Liver (tissue), 9 donors: ENCODE data around the gene PTPRN2. TPM values are rescaled to one million over a fixed set of nuclear protein-coding genes. Genes with fewer than 3 reads are reported as not detected.

Experiments
- DNase-seq: peaks from one replicate; pipeline ENCODE4 v3.0.0-alpha.2; 2017; ENCODE audit warnings: low spot score
- H3K27ac ChIP-seq, 2 donors: one replicate each; pipeline ENCODE4 v1.7.0; 2013; ENCODE audit warnings: inconsistent platforms in 2 of 2, low read length in 2 of 2, control low read depth in 1 of 2, low read depth in 1 of 2, mild to moderate bottlenecking in 1 of 2
- H3K27me3 ChIP-seq, 4 donors: one replicate each; pipeline versions ENCODE4 v1.6.1 to v1.7.0; 2013; ENCODE audit warnings: low read length in 3 of 4, inconsistent platforms in 1 of 4, mild to moderate bottlenecking in 1 of 4, moderate library complexity in 1 of 4; ENCODE audit not compliant: control insufficient read depth in 4 of 4, insufficient read depth in 4 of 4
- H3K36me3 ChIP-seq, 4 donors: one replicate each; pipeline versions ENCODE4 v1.6.1 to v1.7.0; 2013; ENCODE audit warnings: low read length in 3 of 4, mild to moderate bottlenecking in 3 of 4, low read depth in 1 of 4, moderate library complexity in 1 of 4; ENCODE audit not compliant: control insufficient read depth in 4 of 4, insufficient read depth in 3 of 4
- H3K4me1 ChIP-seq, 4 donors: one replicate each; pipeline versions ENCODE4 v1.6.1 to v1.7.0; 2013; ENCODE audit warnings: low read length in 3 of 4, mild to moderate bottlenecking in 3 of 4, moderate library complexity in 1 of 4; ENCODE audit not compliant: control insufficient read depth in 4 of 4, insufficient read depth in 4 of 4
- H3K4me3 ChIP-seq, 3 donors: one replicate each; pipeline versions ENCODE4 v1.6.1 to v1.7.0; 2013; ENCODE audit warnings: low read length in 3 of 3, control low read depth in 1 of 3, low read depth in 1 of 3, mild to moderate bottlenecking in 1 of 3
- H3K9ac ChIP-seq, 2 donors: one replicate each; pipeline ENCODE4 v1.7.0; 2013; ENCODE audit warnings: low read length in 2 of 2, mild to moderate bottlenecking in 2 of 2, moderate library complexity in 2 of 2, control low read depth in 1 of 2, low read depth in 1 of 2
- H3K9me3 ChIP-seq, 4 donors: one replicate each; pipeline versions ENCODE4 v1.6.1 to v1.7.0; 2013; ENCODE audit warnings: low read length in 3 of 4; ENCODE audit not compliant: control insufficient read depth in 4 of 4
- EGR1 ChIP-seq, 2 donors: IDR thresholded peaks; 2 replicates each; pipeline ENCODE4 v1.6.1; 2016 to 2018; ENCODE audit warnings: antibody characterized with exemption in 2 of 2, low read depth in 2 of 2
- FOXA2 ChIP-seq: IDR thresholded peaks from 2 replicates; pipeline ENCODE4 v1.6.1; 2016; ENCODE audit warnings: antibody characterized with exemption
- GABPA ChIP-seq, 2 donors: IDR thresholded peaks in 1 of 2; conservative IDR thresholded peaks in 1 of 2; 2 replicates each; pipeline ENCODE4 v1.6.1; 2016; ENCODE audit warnings: antibody characterized with exemption in 2 of 2, mild to moderate bottlenecking in 1 of 2, moderate library complexity in 1 of 2
- HNF4A ChIP-seq, 2 donors: conservative IDR thresholded peaks; 2 replicates each; pipeline ENCODE4 v1.6.1; 2016; ENCODE audit warnings: antibody characterized with exemption in 2 of 2, mild to moderate bottlenecking in 2 of 2
- HNF4G ChIP-seq: IDR thresholded peaks from 2 replicates; pipeline ENCODE4 v1.6.1; 2016; ENCODE audit warnings: antibody characterized with exemption
- JUND ChIP-seq, 2 donors: IDR thresholded peaks; 2 replicates each; pipeline ENCODE4 v1.6.1; 2016; ENCODE audit warnings: antibody characterized with exemption in 2 of 2
- NR2F2 ChIP-seq: IDR thresholded peaks from 2 replicates; pipeline ENCODE4 v1.6.1; 2016; ENCODE audit warnings: antibody characterized with exemption
- RAD21 ChIP-seq, 2 donors: IDR thresholded peaks; 2 replicates each; pipeline ENCODE4 v1.6.1; 2016; ENCODE audit warnings: antibody characterized with exemption in 2 of 2, mild to moderate bottlenecking in 2 of 2
- YY1 ChIP-seq: IDR thresholded peaks from 2 replicates; pipeline ENCODE4 v1.6.1; 2016; ENCODE audit warnings: antibody characterized with exemption, mild to moderate bottlenecking
- WGBS: extraction: QIAGEN DNeasy Blood & Tissue Kit; methylation state at CpG from one replicate; pipeline ENCODE4 v1.1.7; 2013; 5-methylcytosine and 5-hydroxymethylcytosine counted together
- polyA plus RNA-seq, 2 donors: library from polyadenylated mRNA; stranded (reverse) in 1 of 2; unstranded in 1 of 2; fragments of 200-250 nt in 1 of 2; fragments of >200 nt in 1 of 2; fragmentation: Nextera tagmentation in 1 of 2; extraction: Ambion mirVana in 1 of 2; gene quantifications; one replicate each; pipeline versions ENCODE4 v1.2.1 to v1.2.3, GENCODE V29; 2013 to 2015
- total RNA-seq, 2 donors: library from RNA; depleted of rRNA; stranded (reverse); fragments of >200 nt; gene quantifications; one replicate each; pipeline ENCODE4 v1.2.3, GENCODE V29; 2014
- TF ChIP-seq, protein P1 (sequence below): IDR thresholded peaks from 2 replicates; pipeline ENCODE4 v1.6.1; 2016; ENCODE audit warnings: antibody characterized with exemption, mild to moderate bottlenecking
- TF ChIP-seq, protein P2 (sequence below): fragments of 150-350 bp; IDR thresholded peaks from 2 replicates; pipeline ENCODE4 v1.5.1; 2017; ENCODE audit warnings: improper control_type of control experiment, low read depth, low read length; ENCODE audit not compliant: missing input control
- TF ChIP-seq, protein P3 (sequence below): IDR thresholded peaks from 2 replicates; pipeline ENCODE4 v1.6.1; 2016; ENCODE audit warnings: antibody characterized with exemption
- TF ChIP-seq, protein P4 (sequence below): IDR thresholded peaks from 2 replicates; pipeline ENCODE4 v1.6.1; 2016; ENCODE audit warnings: antibody characterized with exemption
- TF ChIP-seq, protein P5 (sequence below): IDR thresholded peaks from 2 replicates; pipeline ENCODE4 v1.6.1; 2016; ENCODE audit warnings: antibody characterized with exemption
- donor health status: healthy.
- donor health status: healthy.
- donor health status: healthy.
- donor health status: healthy.
- donor health status: healthy.

The PTPRN2 gene
- total and polyA plus RNA-seq, 4 donors: 0.75 to 1.9 (median 1.1) TPM

DNA sequence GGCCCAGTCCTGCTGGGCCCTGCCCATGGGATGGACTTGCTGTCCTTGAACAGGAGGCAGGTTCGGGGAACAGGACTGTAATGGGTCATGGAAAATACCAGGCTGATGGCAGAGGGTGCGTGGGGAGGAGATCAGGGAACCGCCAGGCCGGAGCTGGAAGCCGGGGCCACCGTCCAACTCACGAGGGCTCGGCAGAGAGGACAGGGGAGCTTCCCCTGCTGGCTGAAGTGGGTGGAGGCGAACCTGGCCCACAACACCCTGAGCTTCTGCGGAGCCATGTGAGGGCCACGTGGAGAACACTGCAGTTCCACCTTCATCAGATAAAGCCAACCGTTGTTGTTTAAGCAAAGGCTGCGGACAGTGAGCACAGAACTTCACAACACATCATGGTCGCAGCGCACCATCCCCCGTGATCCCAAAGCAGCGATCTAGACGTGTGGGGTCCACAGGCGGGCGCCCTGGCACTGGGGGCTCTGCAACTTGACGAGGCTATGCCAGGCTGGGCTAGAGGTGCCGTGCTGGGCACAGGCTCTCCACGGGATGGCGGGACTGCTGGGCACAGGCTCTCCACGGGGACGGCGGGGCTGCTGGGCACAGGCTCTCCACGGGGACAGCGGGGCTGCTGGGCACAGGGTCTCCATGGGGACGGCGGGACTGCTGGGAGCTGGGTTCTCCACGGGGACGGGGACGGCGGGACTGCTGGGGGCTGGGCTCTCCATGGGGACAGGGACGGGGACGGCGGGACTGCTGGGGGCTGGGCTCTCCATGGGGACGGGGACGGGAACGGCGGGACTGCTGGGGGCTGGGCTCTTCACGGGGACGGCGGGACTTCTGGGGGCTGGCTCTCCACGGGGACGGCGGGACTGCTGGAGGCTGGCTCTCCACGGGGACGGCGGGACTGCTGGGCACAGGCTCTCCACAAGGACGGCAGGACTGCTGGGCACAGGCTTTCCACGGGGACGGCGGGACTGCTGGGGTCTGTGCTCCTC is 777.5 kb downstream of the PTPRN2 start:
- no peak for TF ChIP-seq GABPA (IDR thresholded peaks at IDR 0.05 in 1 of 2, conservative IDR thresholded peaks at IDR 0.05 in 1 of 2)
- TF ChIP-seq, protein P1, sequence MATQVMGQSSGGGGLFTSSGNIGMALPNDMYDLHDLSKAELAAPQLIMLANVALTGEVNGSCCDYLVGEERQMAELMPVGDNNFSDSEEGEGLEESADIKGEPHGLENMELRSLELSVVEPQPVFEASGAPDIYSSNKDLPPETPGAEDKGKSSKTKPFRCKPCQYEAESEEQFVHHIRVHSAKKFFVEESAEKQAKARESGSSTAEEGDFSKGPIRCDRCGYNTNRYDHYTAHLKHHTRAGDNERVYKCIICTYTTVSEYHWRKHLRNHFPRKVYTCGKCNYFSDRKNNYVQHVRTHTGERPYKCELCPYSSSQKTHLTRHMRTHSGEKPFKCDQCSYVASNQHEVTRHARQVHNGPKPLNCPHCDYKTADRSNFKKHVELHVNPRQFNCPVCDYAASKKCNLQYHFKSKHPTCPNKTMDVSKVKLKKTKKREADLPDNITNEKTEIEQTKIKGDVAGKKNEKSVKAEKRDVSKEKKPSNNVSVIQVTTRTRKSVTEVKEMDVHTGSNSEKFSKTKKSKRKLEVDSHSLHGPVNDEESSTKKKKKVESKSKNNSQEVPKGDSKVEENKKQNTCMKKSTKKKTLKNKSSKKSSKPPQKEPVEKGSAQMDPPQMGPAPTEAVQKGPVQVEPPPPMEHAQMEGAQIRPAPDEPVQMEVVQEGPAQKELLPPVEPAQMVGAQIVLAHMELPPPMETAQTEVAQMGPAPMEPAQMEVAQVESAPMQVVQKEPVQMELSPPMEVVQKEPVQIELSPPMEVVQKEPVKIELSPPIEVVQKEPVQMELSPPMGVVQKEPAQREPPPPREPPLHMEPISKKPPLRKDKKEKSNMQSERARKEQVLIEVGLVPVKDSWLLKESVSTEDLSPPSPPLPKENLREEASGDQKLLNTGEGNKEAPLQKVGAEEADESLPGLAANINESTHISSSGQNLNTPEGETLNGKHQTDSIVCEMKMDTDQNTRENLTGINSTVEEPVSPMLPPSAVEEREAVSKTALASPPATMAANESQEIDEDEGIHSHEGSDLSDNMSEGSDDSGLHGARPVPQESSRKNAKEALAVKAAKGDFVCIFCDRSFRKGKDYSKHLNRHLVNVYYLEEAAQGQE: no peak
- no peak for TF ChIP-seq YY1
- TF ChIP-seq RAD21 (IDR thresholded peaks at IDR 0.05): no peak
- TF ChIP-seq, protein P2, sequence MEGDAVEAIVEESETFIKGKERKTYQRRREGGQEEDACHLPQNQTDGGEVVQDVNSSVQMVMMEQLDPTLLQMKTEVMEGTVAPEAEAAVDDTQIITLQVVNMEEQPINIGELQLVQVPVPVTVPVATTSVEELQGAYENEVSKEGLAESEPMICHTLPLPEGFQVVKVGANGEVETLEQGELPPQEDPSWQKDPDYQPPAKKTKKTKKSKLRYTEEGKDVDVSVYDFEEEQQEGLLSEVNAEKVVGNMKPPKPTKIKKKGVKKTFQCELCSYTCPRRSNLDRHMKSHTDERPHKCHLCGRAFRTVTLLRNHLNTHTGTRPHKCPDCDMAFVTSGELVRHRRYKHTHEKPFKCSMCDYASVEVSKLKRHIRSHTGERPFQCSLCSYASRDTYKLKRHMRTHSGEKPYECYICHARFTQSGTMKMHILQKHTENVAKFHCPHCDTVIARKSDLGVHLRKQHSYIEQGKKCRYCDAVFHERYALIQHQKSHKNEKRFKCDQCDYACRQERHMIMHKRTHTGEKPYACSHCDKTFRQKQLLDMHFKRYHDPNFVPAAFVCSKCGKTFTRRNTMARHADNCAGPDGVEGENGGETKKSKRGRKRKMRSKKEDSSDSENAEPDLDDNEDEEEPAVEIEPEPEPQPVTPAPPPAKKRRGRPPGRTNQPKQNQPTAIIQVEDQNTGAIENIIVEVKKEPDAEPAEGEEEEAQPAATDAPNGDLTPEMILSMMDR: no peak
- no peak for TF ChIP-seq JUND (IDR thresholded peaks at IDR 0.05)
- no peak for TF ChIP-seq NR2F2
- TF ChIP-seq FOXA2: no peak
- TF ChIP-seq, protein P3, sequence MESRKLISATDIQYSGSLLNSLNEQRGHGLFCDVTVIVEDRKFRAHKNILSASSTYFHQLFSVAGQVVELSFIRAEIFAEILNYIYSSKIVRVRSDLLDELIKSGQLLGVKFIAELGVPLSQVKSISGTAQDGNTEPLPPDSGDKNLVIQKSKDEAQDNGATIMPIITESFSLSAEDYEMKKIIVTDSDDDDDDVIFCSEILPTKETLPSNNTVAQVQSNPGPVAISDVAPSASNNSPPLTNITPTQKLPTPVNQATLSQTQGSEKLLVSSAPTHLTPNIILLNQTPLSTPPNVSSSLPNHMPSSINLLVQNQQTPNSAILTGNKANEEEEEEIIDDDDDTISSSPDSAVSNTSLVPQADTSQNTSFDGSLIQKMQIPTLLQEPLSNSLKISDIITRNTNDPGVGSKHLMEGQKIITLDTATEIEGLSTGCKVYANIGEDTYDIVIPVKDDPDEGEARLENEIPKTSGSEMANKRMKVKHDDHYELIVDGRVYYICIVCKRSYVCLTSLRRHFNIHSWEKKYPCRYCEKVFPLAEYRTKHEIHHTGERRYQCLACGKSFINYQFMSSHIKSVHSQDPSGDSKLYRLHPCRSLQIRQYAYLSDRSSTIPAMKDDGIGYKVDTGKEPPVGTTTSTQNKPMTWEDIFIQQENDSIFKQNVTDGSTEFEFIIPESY: no peak
- TF ChIP-seq HNF4G: no peak
- DNase-seq: no peak
- WGBS: 95% methylated on average over 55 of the region's 55 CpGs
- Histone ChIP-seq H3K9me3 (peaks cover 0 to 5% (median 0%) of the 10 kb centered on the region in 4 donors), H3K27ac (no peak overlapping the region), H3K27me3 (no peaks in the 10 kb centered on the region), H3K4me3 (no peak overlapping the region), H3K36me3 (no peaks in the 10 kb centered on the region), H3K4me1 (no peaks in the 10 kb centered on the region), H3K9ac (no peak overlapping the region)

DNA sequence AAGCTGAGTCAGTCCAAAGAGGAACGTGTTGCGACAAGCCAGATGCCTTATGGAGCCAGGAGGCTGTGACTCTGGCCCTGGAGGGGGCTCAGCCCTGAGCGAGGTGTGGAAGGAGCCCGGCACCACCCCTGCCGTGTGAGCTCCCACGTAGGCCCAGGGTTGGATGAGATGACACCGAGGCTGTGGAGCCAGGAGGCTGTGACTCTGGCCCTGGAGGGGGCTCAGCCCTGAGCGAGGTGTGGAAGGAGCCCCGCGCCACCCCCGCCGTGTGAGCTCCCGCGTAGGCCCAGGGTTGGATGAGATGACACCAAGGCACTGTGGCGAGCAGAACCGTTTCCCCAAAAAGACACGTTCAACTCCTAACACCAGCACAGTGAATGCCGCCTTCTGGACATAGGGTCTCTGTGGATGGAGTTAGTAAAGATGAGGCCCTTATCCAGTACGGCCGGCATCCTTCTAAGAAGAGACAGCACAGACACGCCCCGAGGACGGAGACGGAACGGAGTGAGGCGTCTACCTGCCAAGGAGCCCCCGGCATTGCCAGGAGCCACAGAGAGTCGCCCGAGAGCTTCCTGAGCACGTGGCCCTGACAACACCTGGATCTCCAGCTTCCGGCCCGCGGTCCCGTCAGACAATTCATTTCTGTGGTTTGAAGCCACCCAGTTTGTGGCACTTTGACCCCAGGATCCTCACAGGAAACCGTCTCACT is 778.3 kb downstream of the PTPRN2 start:
- DNase-seq: no peak
- H3K27ac ChIP-seq: no peak overlapping the region
- WGBS: 94% methylated on average over 35 of the region's 35 CpGs
- no peak overlapping the region for H3K4me3 ChIP-seq
- no peaks in the 10 kb centered on the region for H3K4me1 ChIP-seq
- H3K9me3 ChIP-seq: peaks cover 0 to 5% (median 0%) of the 10 kb centered on the region in 4 donors
- H3K9ac ChIP-seq: no peak overlapping the region
- no peaks in the 10 kb centered on the region for H3K36me3 ChIP-seq
- no peaks in the 10 kb centered on the region for H3K27me3 ChIP-seq
- TF ChIP-seq, protein P3: no peak
- TF ChIP-seq, protein P4, sequence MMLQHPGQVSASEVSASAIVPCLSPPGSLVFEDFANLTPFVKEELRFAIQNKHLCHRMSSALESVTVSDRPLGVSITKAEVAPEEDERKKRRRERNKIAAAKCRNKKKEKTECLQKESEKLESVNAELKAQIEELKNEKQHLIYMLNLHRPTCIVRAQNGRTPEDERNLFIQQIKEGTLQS: no peak
- TF ChIP-seq, protein P5, sequence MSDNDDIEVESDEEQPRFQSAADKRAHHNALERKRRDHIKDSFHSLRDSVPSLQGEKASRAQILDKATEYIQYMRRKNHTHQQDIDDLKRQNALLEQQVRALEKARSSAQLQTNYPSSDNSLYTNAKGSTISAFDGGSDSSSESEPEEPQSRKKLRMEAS: no peak
- no peak for TF ChIP-seq NR2F2
- TF ChIP-seq HNF4A (conservative IDR thresholded peaks at IDR 0.05): no peak
- no peak for TF ChIP-seq GABPA (IDR thresholded peaks at IDR 0.05 in 1 of 2, conservative IDR thresholded peaks at IDR 0.05 in 1 of 2)
- TF ChIP-seq, protein P1: no peak
- no peak for TF ChIP-seq EGR1 (IDR thresholded peaks at IDR 0.05; ENCODE audit: low read depth in 2 of 2)
